ENCODE data around the gene FOLR1. TPM values are rescaled to one million over a fixed set of nuclear protein-coding genes. Genes with fewer than 3 reads are reported as not detected.
A peak's percentile ranks its signal among the peaks of the same experiment; 100 is the strongest.

FOLR1 gene
- total RNA-seq, 1 experiment from 2014 or later, result not detected

- TSS peak; percentile 79 for BruUV-seq (replicated peaks)
- no peak overlapping the region for H3K27ac ChIP-seq (ENCODE audit: low read length)
- POLR2A ChIA-PET, result interaction anchor here (0.6 kb wide), 1 partner anchor 104 kb away, joined by 3 read pairs; no protein-coding TSS in a partner anchor
- H3K4me1 ChIP-seq (ENCODE audit: control insufficient read depth, insufficient read depth, low read length), result peaks cover 15% of the 10 kb centered on the region
- no peak for DNase-seq (ENCODE audit: low read depth, low spot score)
- peaks cover 7% of the 10 kb centered on the region for H3K36me3 ChIP-seq (ENCODE audit: control insufficient read depth, insufficient read depth, low read length)
- H3K27me3 ChIP-seq (ENCODE audit: control insufficient read depth, insufficient read depth, low read length), result no peaks in the 10 kb centered on the region
- no peak for TF ChIP-seq TCF7L2 (IDR thresholded peaks at IDR 0.05; ENCODE audit: low read depth, low read length)
- TF ChIP-seq CTCF (IDR thresholded peaks at IDR 0.05), result no peak; the same call in 1 of the 2 replicates
- TF ChIP-seq, protein P1, sequence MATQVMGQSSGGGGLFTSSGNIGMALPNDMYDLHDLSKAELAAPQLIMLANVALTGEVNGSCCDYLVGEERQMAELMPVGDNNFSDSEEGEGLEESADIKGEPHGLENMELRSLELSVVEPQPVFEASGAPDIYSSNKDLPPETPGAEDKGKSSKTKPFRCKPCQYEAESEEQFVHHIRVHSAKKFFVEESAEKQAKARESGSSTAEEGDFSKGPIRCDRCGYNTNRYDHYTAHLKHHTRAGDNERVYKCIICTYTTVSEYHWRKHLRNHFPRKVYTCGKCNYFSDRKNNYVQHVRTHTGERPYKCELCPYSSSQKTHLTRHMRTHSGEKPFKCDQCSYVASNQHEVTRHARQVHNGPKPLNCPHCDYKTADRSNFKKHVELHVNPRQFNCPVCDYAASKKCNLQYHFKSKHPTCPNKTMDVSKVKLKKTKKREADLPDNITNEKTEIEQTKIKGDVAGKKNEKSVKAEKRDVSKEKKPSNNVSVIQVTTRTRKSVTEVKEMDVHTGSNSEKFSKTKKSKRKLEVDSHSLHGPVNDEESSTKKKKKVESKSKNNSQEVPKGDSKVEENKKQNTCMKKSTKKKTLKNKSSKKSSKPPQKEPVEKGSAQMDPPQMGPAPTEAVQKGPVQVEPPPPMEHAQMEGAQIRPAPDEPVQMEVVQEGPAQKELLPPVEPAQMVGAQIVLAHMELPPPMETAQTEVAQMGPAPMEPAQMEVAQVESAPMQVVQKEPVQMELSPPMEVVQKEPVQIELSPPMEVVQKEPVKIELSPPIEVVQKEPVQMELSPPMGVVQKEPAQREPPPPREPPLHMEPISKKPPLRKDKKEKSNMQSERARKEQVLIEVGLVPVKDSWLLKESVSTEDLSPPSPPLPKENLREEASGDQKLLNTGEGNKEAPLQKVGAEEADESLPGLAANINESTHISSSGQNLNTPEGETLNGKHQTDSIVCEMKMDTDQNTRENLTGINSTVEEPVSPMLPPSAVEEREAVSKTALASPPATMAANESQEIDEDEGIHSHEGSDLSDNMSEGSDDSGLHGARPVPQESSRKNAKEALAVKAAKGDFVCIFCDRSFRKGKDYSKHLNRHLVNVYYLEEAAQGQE (IDR thresholded peaks at IDR 0.05; ENCODE audit: insufficient read depth in 1 of 2, low read depth in 2 of 2, low read length in 1 of 2), result no peak
- CTCF ChIA-PET, result interaction anchor here (0.5 to 1.2 kb wide), 4 partner anchors 11 to 506 kb away, joined by 4 to 5 read pairs (median 4); no protein-coding TSS in a partner anchor
- no peak for ATAC-seq
- in situ Hi-C loops (cut with HindIII; ENCODE audit: low pct_unique_long_range_greater_than_20kb, low sequenced_read_pairs), result no loop called here
- H3K9me3 ChIP-seq (ENCODE audit: control insufficient read depth, insufficient read depth, low read depth, low read length), result no peaks in the 10 kb centered on the region
- intact Hi-C loops (cut with micrococcal nuclease; ENCODE audit: unreplicated experiment), result no loop called here
- H3K4me3 ChIP-seq (ENCODE audit: low read depth in 2 of 2, low read length in 2 of 2), result no peak overlapping the region; a peak in 1 of 4 replicates
Measured at GRCh38 chr11:72238492-72239312, 46.8 kb downstream of the FOLR1 start.

DNA sequence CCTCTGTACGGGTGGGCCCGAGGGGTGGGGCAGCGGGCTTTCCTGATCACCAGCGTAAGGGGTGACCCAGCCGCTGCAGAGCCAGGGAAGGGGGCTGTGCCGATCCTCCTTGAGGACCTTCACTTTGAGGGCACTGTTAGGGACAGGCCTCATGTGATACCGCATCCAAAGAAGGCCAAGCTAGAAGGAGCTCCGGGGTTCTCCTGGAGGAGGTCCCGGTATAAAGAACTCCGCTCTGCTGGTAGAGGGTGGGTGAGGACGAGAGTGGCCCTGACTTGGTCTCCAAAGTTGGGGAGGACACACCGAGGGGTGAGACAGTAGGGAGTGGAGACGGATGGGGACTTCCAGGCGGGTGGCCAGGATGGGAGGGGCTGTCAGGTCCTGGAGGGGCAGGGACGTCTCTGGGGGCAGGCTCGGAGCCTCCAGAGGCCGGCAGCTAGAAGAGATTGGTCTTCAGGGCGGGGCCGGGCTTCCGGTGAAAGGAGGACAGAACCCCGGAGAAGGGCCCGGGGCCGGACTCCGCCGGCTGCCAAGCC lies 47.4 kb downstream of the FOLR1 start:
- DNase-seq (ENCODE audit: low read depth, low spot score) (no peak), ATAC-seq (peak; percentile 82)
- peak overlapping the region; percentile 71 for H3K27ac ChIP-seq (ENCODE audit: low read length)
- H3K36me3 ChIP-seq (ENCODE audit: control insufficient read depth, insufficient read depth, low read length), result peaks cover 5% of the 10 kb centered on the region
- no peaks in the 10 kb centered on the region for H3K27me3 ChIP-seq (ENCODE audit: control insufficient read depth, insufficient read depth, low read length)
- peak overlapping the region; percentile 28 to 46 for H3K4me3 ChIP-seq (ENCODE audit: low read depth in 2 of 2, low read length in 2 of 2)
- ChIA-PET CTCF (interaction anchor here (0.5 kb wide), 1 partner anchor 505 kb away, joined by 5 read pairs; no protein-coding TSS in a partner anchor), POLR2A (no interaction called here)
- H3K9me3 ChIP-seq (ENCODE audit: control insufficient read depth, insufficient read depth, low read depth, low read length), result no peaks in the 10 kb centered on the region
- TF ChIP-seq CTCF (IDR thresholded peaks at IDR 0.05), result no peak
- TF ChIP-seq POLR2AphosphoS5 (IDR thresholded peaks at IDR 0.05; ENCODE audit: low read depth, low read length), result peak; percentile 86
- no peak for TF ChIP-seq TCF7L2 (IDR thresholded peaks at IDR 0.05; ENCODE audit: low read depth, low read length)
- TF ChIP-seq, protein P1 (IDR thresholded peaks at IDR 0.05; ENCODE audit: insufficient read depth in 1 of 2, low read depth in 2 of 2, low read length in 1 of 2), result no peak
- no TSS peak for BruUV-seq (replicated peaks)
- in situ Hi-C loops (cut with HindIII; ENCODE audit: low pct_unique_long_range_greater_than_20kb, low sequenced_read_pairs), result no loop called here
- intact Hi-C loops (cut with micrococcal nuclease; ENCODE audit: unreplicated experiment), result no loop called here
- H3K4me1 ChIP-seq (ENCODE audit: control insufficient read depth, insufficient read depth, low read length), result peaks cover 15% of the 10 kb centered on the region
